HG03378 (cell line): ENCODE results near the gene VPS26A.
"Not testable (repeated sequence)": the region's sequence is repeated elsewhere in the genome, so short reads cannot be mapped to it uniquely, and the experiment has no call there.

Experiments used
- ATAC-seq: cut with Tn5 transposase; IDR thresholded peaks from one replicate; pipeline ENCODE4 v1.9.1; 2021; ENCODE audit warnings: mild to moderate bottlenecking, moderate library complexity; ENCODE audit not compliant: unreplicated experiment

VPS26A gene

GRCh38 chr10:69102440-69102839, 21.5 kb upstream of the VPS26A start:
- no peak for ATAC-seq

GRCh38 chr10:69103784-69104183, 20.2 kb upstream of the VPS26A start:
- no peak for ATAC-seq

GRCh38 chr10:69104994-69105790, 18.8 kb upstream of the VPS26A start:
- ATAC-seq = no peak

GRCh38 chr10:69107176-69107490, 16.8 kb upstream of the VPS26A start:
- ATAC-seq = no peak

- no peak for ATAC-seq
Measured at GRCh38 chr10:69107699-69108098, 16.3 kb upstream of the VPS26A start.

- no peak for ATAC-seq
Measured at GRCh38 chr10:69119896-69120295, 4.1 kb upstream of the VPS26A start.

- peak; percentile 32 for ATAC-seq
Measured at GRCh38 chr10:69123306-69123746, 652 bp upstream of the VPS26A start.

- ATAC-seq = peak; percentile 34
Measured at GRCh38 chr10:69124563-69125268, 738 bp downstream of the VPS26A start.

GRCh38 chr10:69125554-69125953, 1.6 kb downstream of the VPS26A start:
- ATAC-seq = no peak

GRCh38 chr10:69130251-69130650, 6.3 kb downstream of the VPS26A start:
- no peak for ATAC-seq

GRCh38 chr10:69139961-69140360, 16.0 kb downstream of the VPS26A start:
- no peak for ATAC-seq

- ATAC-seq = no peak
Measured at GRCh38 chr10:69141304-69141703, 17.3 kb downstream of the VPS26A start.

GRCh38 chr10:69142074-69142473, 18.1 kb downstream of the VPS26A start:
- not testable (repeated sequence) for ATAC-seq

- ATAC-seq = no peak
Measured at GRCh38 chr10:69142983-69143382, 19.0 kb downstream of the VPS26A start.

- no peak for ATAC-seq
Measured at GRCh38 chr10:69145329-69145728, 21.4 kb downstream of the VPS26A start.

GRCh38 chr10:69145864-69146263, 21.9 kb downstream of the VPS26A start:
- no peak for ATAC-seq

- no peak for ATAC-seq
Measured at GRCh38 chr10:69146759-69147158, 22.8 kb downstream of the VPS26A start.

GRCh38 chr10:69151984-69152383, 28.0 kb downstream of the VPS26A start:
- ATAC-seq = no peak

- ATAC-seq = no peak
Measured at GRCh38 chr10:69153227-69153626, 29.2 kb downstream of the VPS26A start.

- no peak for ATAC-seq
Measured at GRCh38 chr10:69160809-69161241, 36.8 kb downstream of the VPS26A start.

GRCh38 chr10:69168493-69168892, 44.5 kb downstream of the VPS26A start:
- no peak for ATAC-seq

- ATAC-seq = peak; percentile 67
Measured at GRCh38 chr10:69172241-69172982, 48.4 kb downstream of the VPS26A start.
